ENCODE data around the gene LRRC75B. TPM values are rescaled to one million over a fixed set of nuclear protein-coding genes. Genes with fewer than 3 reads are reported as not detected.

The LRRC75B gene
- total RNA-seq, 2 experiments from 2014 or later: 0.64 to 1.0 TPM

DNA sequence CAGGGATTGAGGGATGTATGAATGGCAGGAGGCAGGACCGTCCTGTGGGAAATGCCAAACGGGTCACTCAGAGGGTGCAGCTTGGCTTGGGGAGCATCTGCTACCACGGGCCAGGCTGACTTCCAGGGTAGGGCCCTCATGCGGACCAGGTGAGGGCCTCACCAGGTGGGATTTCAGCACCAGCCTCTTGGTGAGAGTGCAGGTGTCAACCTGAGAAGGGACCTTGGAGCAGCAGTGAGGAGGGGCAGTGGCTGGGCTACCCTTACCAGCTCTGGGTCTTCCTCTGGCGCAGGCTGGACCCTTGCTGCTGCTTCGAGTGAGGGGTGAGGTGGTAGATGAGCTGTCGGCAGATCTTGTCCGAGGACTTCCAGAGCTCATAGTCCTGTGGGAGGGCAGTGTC is 4.9 kb downstream of the LRRC75B start:
- Mint-ChIP-seq H3K27me3 (peaks cover 2% of the 10 kb centered on the region), H3K36me3 (ENCODE audit: low read depth) (no peaks in the 10 kb centered on the region), H3K9me3 (no peaks in the 10 kb centered on the region), H3K27ac (no peak overlapping the region), H3K4me1 (peaks cover 11% of the 10 kb centered on the region), H3K4me3 (no peak overlapping the region)
- POLR2A ChIA-PET: no interaction called here
- CTCF ChIA-PET: no interaction called here
- DNase-seq: no peak

DNA sequence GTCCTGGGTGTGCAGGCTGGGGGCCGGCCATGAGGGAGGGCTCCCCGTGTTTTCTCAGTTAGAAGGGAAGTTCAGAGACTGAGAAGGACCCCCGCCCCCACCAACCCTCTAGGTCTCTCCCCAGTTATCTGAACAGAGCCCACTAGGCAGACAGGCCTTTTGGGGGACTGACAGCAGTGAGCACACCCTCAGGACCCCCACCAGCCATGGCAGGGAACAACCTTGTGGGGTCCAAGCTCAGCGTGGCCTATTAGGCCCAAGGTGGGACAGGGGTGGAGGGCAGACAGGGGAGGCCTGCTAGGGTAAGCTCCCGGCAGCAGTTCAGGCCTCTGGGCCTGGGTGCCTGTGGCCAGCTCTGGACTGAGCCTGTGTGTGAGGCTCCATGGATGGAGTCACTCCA is 5.6 kb downstream of the LRRC75B start:
- peaks cover under 1% of the 10 kb centered on the region for H3K27me3 Mint-ChIP-seq
- H3K27ac Mint-ChIP-seq: no peak overlapping the region
- ChIA-PET POLR2A (no interaction called here), CTCF (interaction anchor here (0.5 kb wide), 1 partner anchor 10 kb away, joined by 3 read pairs; no protein-coding TSS in a partner anchor)
- no peak overlapping the region for H3K4me3 Mint-ChIP-seq
- H3K4me1 Mint-ChIP-seq: peaks cover 9% of the 10 kb centered on the region
- no peaks in the 10 kb centered on the region for H3K36me3 Mint-ChIP-seq (ENCODE audit: low read depth)
- no peaks in the 10 kb centered on the region for H3K9me3 Mint-ChIP-seq
- no peak for DNase-seq

DNA sequence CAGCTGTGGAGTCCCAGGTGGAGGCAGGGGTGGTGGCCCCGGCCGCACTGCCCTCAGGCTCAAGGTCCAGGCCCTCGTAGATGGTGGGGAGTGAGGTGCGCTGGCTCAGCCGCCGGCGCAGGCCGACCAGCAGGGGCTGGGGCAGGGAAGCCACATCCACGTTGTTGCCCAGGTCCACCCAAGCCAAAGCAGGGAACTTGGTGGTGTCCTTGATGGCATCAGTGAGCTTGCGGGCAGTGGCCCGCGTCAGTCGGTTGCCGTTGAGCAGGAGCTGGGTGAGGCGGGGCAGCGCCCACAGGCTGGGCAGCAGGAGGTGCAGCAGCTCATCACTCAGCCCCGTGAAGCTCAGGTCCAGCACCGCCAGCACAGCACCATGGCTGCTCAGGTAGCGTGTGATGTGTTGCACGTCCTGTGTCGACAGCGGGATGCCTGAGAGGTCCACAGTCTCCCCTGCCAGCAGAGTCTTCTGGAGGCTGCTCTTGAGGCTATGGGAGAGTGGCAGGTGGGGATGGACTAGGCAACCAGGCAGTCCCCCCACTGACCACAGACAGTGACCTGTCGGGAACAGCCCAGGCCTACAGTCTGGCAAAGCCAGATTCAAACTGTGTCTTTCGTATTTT is 6.8 kb downstream of the LRRC75B start:
- Mint-ChIP-seq H3K36me3 (ENCODE audit: low read depth) (no peaks in the 10 kb centered on the region), H3K27ac (no peak overlapping the region), H3K27me3 (no peaks in the 10 kb centered on the region), H3K4me1 (peaks cover 6% of the 10 kb centered on the region), H3K9me3 (no peaks in the 10 kb centered on the region), H3K4me3 (no peak overlapping the region)
- ChIA-PET CTCF (interaction anchor here (1.2 kb wide), 1 partner anchor 27 kb away, joined by 3 read pairs; no protein-coding TSS in a partner anchor), POLR2A (no interaction called here)
- no peak for DNase-seq

- Mint-ChIP-seq H3K4me3 (no peak overlapping the region), H3K9me3 (no peaks in the 10 kb centered on the region), H3K4me1 (peaks cover 6% of the 10 kb centered on the region), H3K27ac (no peak overlapping the region), H3K36me3 (ENCODE audit: low read depth) (no peaks in the 10 kb centered on the region), H3K27me3 (no peaks in the 10 kb centered on the region)
- no peak for DNase-seq
- ChIA-PET CTCF (interaction anchor here (1.2 kb wide), 1 partner anchor 26 kb away, joined by 3 read pairs; no protein-coding TSS in a partner anchor), POLR2A (no interaction called here)
Observed at GRCh38 chr22:24585461-24585860, 7.4 kb downstream of the LRRC75B start.

DNA sequence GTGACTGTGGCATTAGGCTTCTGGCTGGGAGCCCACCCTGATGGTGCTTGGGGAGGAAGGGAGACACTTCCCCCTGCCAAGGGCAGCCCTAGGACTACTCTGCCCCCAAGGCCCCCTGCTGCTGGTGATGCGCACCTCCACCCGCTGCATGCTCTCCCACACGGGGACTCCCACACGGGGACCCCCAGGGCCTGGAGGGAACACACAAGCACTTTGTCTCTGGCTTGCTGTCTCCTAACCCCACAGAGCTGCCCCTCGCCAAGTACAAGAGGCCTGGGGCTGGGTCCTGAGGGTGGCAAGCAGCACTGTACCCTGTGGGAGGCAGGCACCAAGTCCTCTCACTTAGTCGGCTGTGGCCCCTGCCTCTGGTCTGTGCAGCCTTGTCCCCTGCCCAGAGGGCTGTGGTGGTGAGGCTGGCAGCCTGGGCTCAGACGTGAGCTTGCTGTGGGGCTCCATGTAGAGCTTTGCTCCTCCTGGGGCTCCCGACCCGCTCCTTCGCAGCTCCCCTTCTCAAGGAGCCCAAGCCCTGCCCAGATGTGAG is 7.9 kb downstream of the LRRC75B start:
- ChIA-PET POLR2A (no interaction called here), CTCF (interaction anchor here (0.8 to 1.2 kb wide), 2 partner anchors 13 to 26 kb away, joined by 3 read pairs; no protein-coding TSS in a partner anchor)
- Mint-ChIP-seq H3K27me3 (no peaks in the 10 kb centered on the region), H3K9me3 (no peaks in the 10 kb centered on the region), H3K27ac (no peak overlapping the region), H3K36me3 (ENCODE audit: low read depth) (no peaks in the 10 kb centered on the region), H3K4me3 (no peak overlapping the region), H3K4me1 (peaks cover 6% of the 10 kb centered on the region)
- DNase-seq: no peak

- Mint-ChIP-seq H3K36me3 (ENCODE audit: low read depth) (no peaks in the 10 kb centered on the region), H3K4me3 (no peak overlapping the region), H3K27ac (peak overlapping the region; percentile 73), H3K4me1 (peaks cover 6% of the 10 kb centered on the region), H3K9me3 (no peaks in the 10 kb centered on the region), H3K27me3 (no peaks in the 10 kb centered on the region)
- ChIA-PET POLR2A (no interaction called here), CTCF (interaction anchor here (0.8 to 1.4 kb wide), 2 partner anchors 12 to 14 kb away, joined by 3 read pairs; no protein-coding TSS in a partner anchor)
- no peak for DNase-seq
Observed at GRCh38 chr22:24584166-24584790, 8.6 kb downstream of the LRRC75B start.

GRCh38 chr22:24583221-24584165 is 9.4 kb downstream of the LRRC75B start:
- POLR2A ChIA-PET: no interaction called here

DNA sequence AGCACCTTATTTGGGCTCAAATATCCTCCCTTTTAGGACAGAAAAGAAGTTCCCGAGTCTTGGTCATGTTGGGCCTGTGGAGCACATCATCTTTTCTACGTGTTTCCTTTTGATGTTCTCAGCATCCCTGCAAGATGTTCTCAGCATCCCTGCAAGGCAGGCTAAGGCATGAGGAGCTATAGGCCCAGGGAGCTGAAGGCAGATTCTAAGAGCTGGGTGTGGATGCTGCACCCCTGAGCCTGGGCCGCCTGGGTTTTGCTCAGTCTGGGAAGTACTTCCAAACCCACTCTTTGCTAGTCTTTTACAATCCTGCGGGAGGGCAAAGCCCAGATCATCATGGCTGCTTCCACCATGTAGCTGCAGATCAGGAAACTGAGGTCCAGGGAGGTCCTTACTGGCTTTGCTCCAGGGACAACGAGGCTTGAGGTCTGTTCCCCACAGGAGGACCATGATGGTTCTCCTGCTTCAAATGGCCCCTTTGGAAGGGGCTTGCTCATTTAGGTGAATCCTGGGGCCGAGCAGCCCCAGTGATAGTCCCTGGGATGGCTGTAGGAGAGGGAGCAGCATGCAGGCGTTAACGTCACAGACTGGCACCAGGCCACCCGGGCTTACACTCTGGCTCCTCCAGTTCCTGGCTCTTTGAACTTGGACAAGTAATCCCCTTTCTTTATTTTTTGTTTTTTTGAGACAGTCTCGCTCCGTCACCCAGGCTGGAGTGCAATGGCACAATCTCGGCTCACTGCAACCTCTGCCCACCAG is 10.6 kb downstream of the LRRC75B start:
- Mint-ChIP-seq H3K4me1 (peaks cover 6% of the 10 kb centered on the region), H3K36me3 (ENCODE audit: low read depth) (no peaks in the 10 kb centered on the region), H3K9me3 (no peaks in the 10 kb centered on the region), H3K4me3 (no peak overlapping the region), H3K27me3 (no peaks in the 10 kb centered on the region), H3K27ac (no peak overlapping the region)
- ChIA-PET POLR2A (no interaction called here), CTCF (interaction anchor here (0.6 kb wide), 1 partner anchor 103 kb away, joined by 5 read pairs; no protein-coding TSS in a partner anchor)
- DNase-seq: no peak

More at GRCh38 chr22:24583221-24584165, 9.4 kb downstream of the LRRC75B start:
- Mint-ChIP-seq H3K4me1 (peaks cover 6% of the 10 kb centered on the region), H3K27ac (peak overlapping the region; percentile 73), H3K4me3 (no peak overlapping the region), H3K36me3 (ENCODE audit: low read depth) (no peaks in the 10 kb centered on the region), H3K27me3 (no peaks in the 10 kb centered on the region), H3K9me3 (no peaks in the 10 kb centered on the region)
- CTCF ChIA-PET: interaction anchor here (1.4 kb wide), 1 partner anchor 15 kb away, joined by 3 read pairs; no protein-coding TSS in a partner anchor
- no peak for DNase-seq

DNA sequence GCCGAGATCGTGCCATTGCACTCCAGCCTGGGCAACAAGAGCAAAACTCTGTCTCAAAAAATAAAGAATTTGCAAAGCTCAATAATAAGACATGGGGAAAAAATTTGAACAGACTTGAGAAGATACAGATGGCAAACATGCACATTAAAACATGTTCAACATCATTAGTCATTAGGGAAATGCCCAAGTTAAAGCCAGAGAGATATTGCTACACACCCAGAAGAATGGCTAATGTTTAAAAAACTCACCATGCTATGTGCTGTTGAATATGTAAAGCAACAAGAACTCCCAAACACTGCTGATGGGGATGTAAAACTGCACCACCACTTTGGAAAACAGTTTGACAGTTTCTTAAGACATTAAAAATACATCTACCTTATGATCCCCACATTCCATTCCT is 12.6 kb downstream of the LRRC75B start:
- Mint-ChIP-seq H3K4me3 (no peak overlapping the region), H3K27ac (no peak overlapping the region), H3K36me3 (ENCODE audit: low read depth) (peaks cover 6% of the 10 kb centered on the region), H3K27me3 (no peaks in the 10 kb centered on the region), H3K9me3 (no peaks in the 10 kb centered on the region), H3K4me1 (peaks cover 6% of the 10 kb centered on the region)
- ChIA-PET POLR2A (no interaction called here), CTCF (interaction anchor here (1.1 kb wide), 1 partner anchor 55 kb away, joined by 3 read pairs; no protein-coding TSS in a partner anchor)
- DNase-seq: no peak

DNA sequence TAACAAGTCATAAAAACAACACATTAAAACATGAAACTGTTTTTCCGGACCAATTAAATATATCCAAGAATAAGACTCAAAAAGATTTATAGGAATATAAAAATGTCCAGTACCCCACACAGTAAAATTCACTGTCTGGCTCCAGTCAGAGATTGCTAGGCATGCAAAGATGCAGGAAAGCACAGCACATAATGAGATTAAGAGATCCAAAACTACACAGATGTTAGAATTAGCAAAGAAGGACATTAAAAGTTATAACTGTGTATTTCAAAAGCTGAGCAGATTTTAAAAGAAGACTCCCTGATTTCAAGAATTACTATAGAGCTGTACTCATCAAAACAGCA is 13.6 kb downstream of the LRRC75B start:
- no peak for DNase-seq
- H3K27ac Mint-ChIP-seq: no peak overlapping the region
- peaks cover 11% of the 10 kb centered on the region for H3K36me3 Mint-ChIP-seq (ENCODE audit: low read depth)
- no peak overlapping the region for H3K4me3 Mint-ChIP-seq
- peaks cover 6% of the 10 kb centered on the region for H3K4me1 Mint-ChIP-seq
- H3K27me3 Mint-ChIP-seq: no peaks in the 10 kb centered on the region
- CTCF ChIA-PET: no interaction called here
- POLR2A ChIA-PET: no interaction called here
- H3K9me3 Mint-ChIP-seq: no peaks in the 10 kb centered on the region

DNA sequence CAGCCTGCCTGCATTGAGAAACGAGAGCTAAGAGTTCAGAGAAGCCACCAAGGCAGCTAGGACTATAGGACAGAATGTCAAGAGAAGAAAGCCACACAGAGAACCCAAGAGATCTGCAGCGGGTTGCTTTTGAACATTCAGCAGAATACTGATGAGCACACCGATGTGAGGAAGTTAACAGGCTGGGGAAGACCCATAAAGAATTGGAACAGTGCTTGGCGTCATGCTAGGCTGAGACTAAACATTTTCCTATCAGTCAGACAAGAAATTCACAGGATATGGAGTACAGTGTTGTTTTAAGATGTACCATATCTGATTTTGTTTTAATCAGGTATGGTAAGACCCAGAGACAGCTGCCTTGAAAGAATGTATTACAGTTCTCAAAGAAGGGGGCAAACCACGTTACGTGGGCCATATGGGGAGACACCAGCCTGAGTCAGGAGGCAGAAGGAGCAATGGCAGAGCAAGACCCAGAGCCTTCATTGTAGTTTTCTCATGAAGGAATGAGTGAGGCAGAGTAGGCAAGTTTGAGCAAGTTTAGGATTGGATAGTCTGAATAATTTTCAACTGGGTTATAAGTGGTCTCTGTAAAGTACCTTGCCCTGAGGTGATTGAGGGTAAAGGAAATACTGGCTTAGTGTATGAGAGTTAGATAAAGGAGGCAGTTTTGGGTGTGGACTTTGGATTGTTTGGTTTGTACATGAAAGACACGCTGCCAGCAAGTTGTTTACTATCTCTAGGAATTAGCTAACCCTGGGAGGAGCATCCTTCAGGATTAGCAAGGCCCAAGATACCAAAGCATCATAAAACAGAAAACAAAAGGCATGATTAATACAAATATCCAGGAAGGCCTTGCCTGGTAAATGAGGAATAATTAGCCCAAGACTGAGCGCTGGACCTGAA is 14.3 kb downstream of the LRRC75B start:
- H3K4me3 Mint-ChIP-seq: no peak overlapping the region
- no peak for DNase-seq
- H3K27ac Mint-ChIP-seq: no peak overlapping the region
- H3K36me3 Mint-ChIP-seq (ENCODE audit: low read depth): peaks cover 11% of the 10 kb centered on the region
- peaks cover 1% of the 10 kb centered on the region for H3K4me1 Mint-ChIP-seq
- H3K27me3 Mint-ChIP-seq: no peaks in the 10 kb centered on the region
- H3K9me3 Mint-ChIP-seq: no peaks in the 10 kb centered on the region
- POLR2A ChIA-PET: no interaction called here
- CTCF ChIA-PET: no interaction called here

All from activated CD4-positive, alpha-beta T cell treated with anti-CD3 and anti-CD28 coated beads, Interleukin-2, amount 10 ng/mL, durations not matched to agents 7 days and 5 days (primary cell).